PC-3 (cell line): ENCODE measurements around the gene GPR146. TPM values are rescaled to one million over a fixed set of nuclear protein-coding genes. Genes with fewer than 3 reads are reported as not detected.

ENCODE experiments used
- ATAC-seq: fragments of 200-7000 bp; cut with Tn5 transposase; 2 replicates; pipeline ENCODE4 v1.9.1; 2020; ENCODE audit warnings: mild to moderate bottlenecking, moderate library complexity
- BruUV-seq: library from RNA; stranded (reverse); fragments of 400-500 nt; replicated peaks from 2 replicates; lab custom pipeline; 2021; lab: Mats Ljungman, UMichigan
- CTCF ChIA-PET: fragments of 300-600 bp; sonication (Branson Sonifier 250); formaldehyde crosslinking; loops from one replicate; lab custom pipeline; 2022; ENCODE audit warnings: antibody characterized with exemption; lab: Charles Lee
- POLR2A ChIA-PET: fragments of 300-600 bp; sonication (Branson Sonifier 250); formaldehyde crosslinking; loops from one replicate; lab custom pipeline; 2022; ENCODE audit warnings: antibody characterized with exemption; ENCODE audit not compliant: unreplicated experiment; lab: Charles Lee
- DNase-seq: peaks from one replicate; pipeline ENCODE4 v3.0.0-alpha.2; 2015
- H2AFZ ChIP-seq: fragments of 300-600 bp; sonication (generic); 2 replicates; pipeline ENCODE4 v1.6.0; 2016; ENCODE audit warnings: antibody characterized with exemption, low read length
- H3F3A ChIP-seq: fragments of 300-600 bp; sonication (generic); one replicate; pipeline ENCODE4 v1.6.0; 2017; ENCODE audit warnings: antibody characterized with exemption, low read length, control low read depth, mild to moderate bottlenecking; ENCODE audit not compliant: unreplicated experiment
- H3K27ac ChIP-seq: fragments of 300-600 bp; sonication (generic); 2 replicates; pipeline ENCODE4 v1.5.1; 2016; ENCODE audit warnings: mild to moderate bottlenecking, low read length
- H3K27me3 ChIP-seq: fragments of 300-600 bp; sonication (generic); 2 replicates; pipeline ENCODE4 v1.6.1; 2016; ENCODE audit warnings: low read length, mixed read lengths
- H3K36me3 ChIP-seq: fragments of 300-600 bp; sonication (generic); 2 replicates; pipeline ENCODE4 v1.6.1; 2016; ENCODE audit warnings: low read depth, mixed run types, low read length, mixed read lengths
- H3K4me1 ChIP-seq: fragments of 300-600 bp; sonication (generic); 2 replicates; pipeline ENCODE4 v1.5.1; 2016; ENCODE audit warnings: low read length; ENCODE audit not compliant: insufficient read depth
- H3K4me2 ChIP-seq: fragments of 300-600 bp; sonication (generic); 2 replicates; pipeline ENCODE4 v1.6.0; 2016; ENCODE audit warnings: low read length
- H3K4me3 ChIP-seq: fragments of 300-600 bp; sonication (generic); 2 replicates; pipeline ENCODE4 v1.5.1; 2016; ENCODE audit warnings: mild to moderate bottlenecking, low read length, mixed read lengths
- H3K79me2 ChIP-seq: fragments of 300-600 bp; sonication (generic); 2 replicates; pipeline ENCODE4 v1.6.1; 2017; ENCODE audit warnings: low read length, mixed read lengths
- H3K9ac ChIP-seq: fragments of 300-600 bp; sonication (generic); 2 replicates; pipeline ENCODE4 v1.6.0; 2016; ENCODE audit warnings: mild to moderate bottlenecking, low read length
- H3K9me2 ChIP-seq: fragments of 300-600 bp; sonication (generic); replicated peaks from 2 replicates; pipeline ENCODE4 v1.6.1; 2016; ENCODE audit warnings: mixed run types, low read length, mixed read lengths
- H3K9me3 ChIP-seq: fragments of 300-600 bp; sonication (generic); 2 replicates; pipeline ENCODE4 v1.6.1; 2016; ENCODE audit warnings: low read length, mixed read lengths
- H4K20me1 ChIP-seq: fragments of 300-600 bp; sonication (generic); 2 replicates; pipeline ENCODE4 v1.6.1; 2016; ENCODE audit warnings: low read length, mixed read lengths
- EZH2 ChIP-seq: fragments of 300-600 bp; sonication (generic); IDR thresholded peaks from one replicate; pipeline ENCODE4 v1.6.1; 2017; ENCODE audit warnings: antibody characterized with exemption, mild to moderate bottlenecking, low read length; ENCODE audit not compliant: unreplicated experiment
- EZH2phosphoT487 ChIP-seq: fragments of 300-600 bp; sonication (generic); IDR thresholded peaks from 2 replicates; pipeline ENCODE4 v1.6.1; 2018; ENCODE audit warnings: mild to moderate bottlenecking, antibody characterized with exemption, low read length, borderline replicate concordance
- intact Hi-C: fragments of 100-400 bp; cut with micrococcal nuclease; formaldehyde crosslinking; loops from 2 replicates; pipeline ENCODE4 v1.9.0; 2023
- total RNA-seq: library from RNA; depleted of rRNA; stranded (reverse); fragments of >200 nt; gene quantifications from 2 replicates; pipeline ENCODE4 v1.2.3, GENCODE V29; 2014
- TF ChIP-seq, protein P1 (sequence below): fragments of 300-600 bp; sonication (generic); conservative IDR thresholded peaks from 2 replicates; pipeline ENCODE4 v1.5.1; 2017; ENCODE audit warnings: antibody characterized with exemption, low read depth, mild to moderate bottlenecking, low read length

Gene GPR146
- total RNA-seq, 1 experiment from 2014 or later: 2.7 TPM

GRCh38 chr7:1054438-1054837 lies 10.1 kb downstream of the GPR146 start:
- Histone ChIP-seq H3K9me3 (no peaks in the 10 kb centered on the region), H3K36me3 (no peaks in the 10 kb centered on the region), H3K9ac (no peak overlapping the region), H3K4me2 (no peak overlapping the region), H3K27ac (no peak overlapping the region), H3K4me3 (no peak overlapping the region), H3K79me2 (no peaks in the 10 kb centered on the region), H3K9me2 (no peaks in the 10 kb centered on the region), H3K4me1 (no peaks in the 10 kb centered on the region), H3F3A (no peaks in the 10 kb centered on the region), H3K27me3 (no peaks in the 10 kb centered on the region), H4K20me1 (no peaks in the 10 kb centered on the region), H2AFZ (no peak overlapping the region)
- no TSS peak for BruUV-seq
- ChIA-PET CTCF (no interaction called here), POLR2A (no interaction called here)
- ATAC-seq: no peak
- intact Hi-C loops: no loop called here
- TF ChIP-seq EZH2 (no peak), EZH2phosphoT487 (no peak)
- TF ChIP-seq, protein P1, sequence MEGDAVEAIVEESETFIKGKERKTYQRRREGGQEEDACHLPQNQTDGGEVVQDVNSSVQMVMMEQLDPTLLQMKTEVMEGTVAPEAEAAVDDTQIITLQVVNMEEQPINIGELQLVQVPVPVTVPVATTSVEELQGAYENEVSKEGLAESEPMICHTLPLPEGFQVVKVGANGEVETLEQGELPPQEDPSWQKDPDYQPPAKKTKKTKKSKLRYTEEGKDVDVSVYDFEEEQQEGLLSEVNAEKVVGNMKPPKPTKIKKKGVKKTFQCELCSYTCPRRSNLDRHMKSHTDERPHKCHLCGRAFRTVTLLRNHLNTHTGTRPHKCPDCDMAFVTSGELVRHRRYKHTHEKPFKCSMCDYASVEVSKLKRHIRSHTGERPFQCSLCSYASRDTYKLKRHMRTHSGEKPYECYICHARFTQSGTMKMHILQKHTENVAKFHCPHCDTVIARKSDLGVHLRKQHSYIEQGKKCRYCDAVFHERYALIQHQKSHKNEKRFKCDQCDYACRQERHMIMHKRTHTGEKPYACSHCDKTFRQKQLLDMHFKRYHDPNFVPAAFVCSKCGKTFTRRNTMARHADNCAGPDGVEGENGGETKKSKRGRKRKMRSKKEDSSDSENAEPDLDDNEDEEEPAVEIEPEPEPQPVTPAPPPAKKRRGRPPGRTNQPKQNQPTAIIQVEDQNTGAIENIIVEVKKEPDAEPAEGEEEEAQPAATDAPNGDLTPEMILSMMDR: no peak
- DNase-seq: no peak

DNA sequence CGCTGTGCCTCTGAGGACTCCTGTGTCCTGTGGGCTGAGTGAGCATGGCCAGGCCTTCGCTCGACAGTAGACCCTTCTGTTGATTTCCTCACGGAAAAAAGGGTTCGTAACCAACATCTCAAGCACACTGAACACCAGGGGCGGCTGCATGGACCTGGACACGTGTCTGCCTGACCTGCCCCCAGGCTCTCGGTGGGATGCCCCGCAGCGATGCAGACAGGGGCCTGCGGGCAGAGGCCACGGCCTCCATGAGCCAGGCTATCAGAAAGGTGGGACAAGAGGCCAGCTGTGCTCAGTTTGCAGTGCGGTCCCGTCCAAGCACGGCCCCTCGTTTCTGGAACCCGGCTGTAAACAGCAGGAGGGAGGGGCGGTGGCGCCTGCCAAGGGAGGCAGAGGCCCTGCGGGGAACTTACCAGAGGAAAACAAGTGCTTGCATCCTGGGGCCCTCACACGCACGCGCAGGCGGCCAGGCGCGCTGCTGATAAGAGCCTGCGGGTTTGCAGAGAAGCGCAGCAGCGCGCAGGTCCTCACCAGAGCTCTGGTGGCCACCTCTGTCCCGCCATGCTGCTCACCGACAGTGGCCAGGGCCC lies 10.6 kb downstream of the GPR146 start:
- CTCF ChIA-PET: no interaction called here
- intact Hi-C loops: no loop called here

GRCh38 chr7:1055491-1055955 lies 11.2 kb downstream of the GPR146 start:
- CTCF ChIA-PET: no interaction called here
- H2AFZ ChIP-seq: no peak overlapping the region
- H3K9me3 ChIP-seq: no peaks in the 10 kb centered on the region
- TF ChIP-seq EZH2phosphoT487 (no peak), EZH2 (no peak)
- TF ChIP-seq, protein P1: no peak
- no peaks in the 10 kb centered on the region for H3K36me3 ChIP-seq
- H3K79me2 ChIP-seq: no peaks in the 10 kb centered on the region
- intact Hi-C loops: no loop called here
- no peaks in the 10 kb centered on the region for H4K20me1 ChIP-seq
- no peaks in the 10 kb centered on the region for H3K27me3 ChIP-seq
- no peaks in the 10 kb centered on the region for H3F3A ChIP-seq
- H3K9me2 ChIP-seq: no peaks in the 10 kb centered on the region
- POLR2A ChIA-PET: no interaction called here
- no peak overlapping the region for H3K4me3 ChIP-seq
- H3K4me2 ChIP-seq: no peak overlapping the region
- H3K4me1 ChIP-seq: no peaks in the 10 kb centered on the region
- no peak for ATAC-seq
- no peak for DNase-seq
- no peak overlapping the region for H3K27ac ChIP-seq
- no peak overlapping the region for H3K9ac ChIP-seq
- BruUV-seq: no TSS peak

More for the DNA sequence above, 10.6 kb downstream of the GPR146 start:
- Histone ChIP-seq H2AFZ (no peak overlapping the region), H3K4me1 (no peaks in the 10 kb centered on the region), H3K4me2 (no peak overlapping the region), H3K9me2 (no peaks in the 10 kb centered on the region), H3K79me2 (no peaks in the 10 kb centered on the region), H3K27me3 (no peaks in the 10 kb centered on the region), H3K4me3 (no peak overlapping the region), H4K20me1 (no peaks in the 10 kb centered on the region), H3K9ac (no peak overlapping the region), H3K9me3 (no peaks in the 10 kb centered on the region), H3K36me3 (no peaks in the 10 kb centered on the region), H3F3A (no peaks in the 10 kb centered on the region), H3K27ac (no peak overlapping the region)
- TF ChIP-seq, protein P1: no peak
- TF ChIP-seq EZH2 (no peak), EZH2phosphoT487 (no peak)
- ATAC-seq (no peak), DNase-seq (no peak)
- POLR2A ChIA-PET: no interaction called here
- no TSS peak for BruUV-seq
